ENCODE data around the gene TMEM132D. TPM values are rescaled to one million over a fixed set of nuclear protein-coding genes. Genes with fewer than 3 reads are reported as not detected.
A peak's percentile ranks its signal among the peaks of the same experiment; 100 is the strongest.
"Not testable (repeated sequence)": the region's sequence is repeated elsewhere in the genome, so short reads cannot be mapped to it uniquely, and the experiment has no call there.

The TMEM132D gene
- total RNA-seq, 2 donors from 2014 or later = 4.4 to 14.2 TPM

- H3K4me3 Mint-ChIP-seq = no peak overlapping the region
- Histone ChIP-seq H3K9me3 (ENCODE audit: control insufficient read depth, low read length) (no peaks in the 10 kb centered on the region), H3K36me3 (ENCODE audit: control insufficient read depth, insufficient read depth, low read length) (no peaks in the 10 kb centered on the region), H3K4me1 (ENCODE audit: control insufficient read depth, insufficient read depth, low read length) (no peaks in the 10 kb centered on the region), H3K9ac (ENCODE audit: extremely low read depth, low read length, poor library complexity, severe bottlenecking) (no peak overlapping the region), H3K4me3 (ENCODE audit: low read length) (no peak overlapping the region), H3K27ac (ENCODE audit: low read depth, low read length) (no peak overlapping the region), H3K27me3 (ENCODE audit: control insufficient read depth, insufficient read depth, low read length, poor library complexity, severe bottlenecking) (peaks cover 9% of the 10 kb centered on the region)
- 77 to 89% methylated on average over 8 to 11 of the region's 11 CpGs for WGBS, 2 experiments (ENCODE audit: insufficient coverage in 1 of 2, insufficient read length in 1 of 2)
- no peaks in the 10 kb centered on the region for H3K4me1 Mint-ChIP-seq
- no peaks in the 10 kb centered on the region for H3K36me3 Mint-ChIP-seq (ENCODE audit: low read depth)
- H3K27ac Mint-ChIP-seq = no peak overlapping the region
- H3K9me3 Mint-ChIP-seq = peaks cover 2% of the 10 kb centered on the region
- peaks cover 2% of the 10 kb centered on the region for H3K27me3 Mint-ChIP-seq (ENCODE audit: insufficient read depth)
- no peak for TF ChIP-seq CTCF (conservative IDR thresholded peaks at IDR 0.05)
- no peak for DNase-seq
Measured at GRCh38 chr12:129053232-129053631, 850.6 kb downstream of the TMEM132D start.

- H3K9me3 ChIP-seq (ENCODE audit: control insufficient read depth, low read length) = no peaks in the 10 kb centered on the region
- peaks cover 2% of the 10 kb centered on the region for H3K9me3 Mint-ChIP-seq
- H3K9ac ChIP-seq (ENCODE audit: extremely low read depth, low read length, poor library complexity, severe bottlenecking) = no peak overlapping the region
- peaks cover 9% of the 10 kb centered on the region for H3K27me3 Mint-ChIP-seq (ENCODE audit: insufficient read depth)
- DNase-seq = no peak
- peaks cover 17% of the 10 kb centered on the region for H3K27me3 ChIP-seq (ENCODE audit: control insufficient read depth, insufficient read depth, low read length, poor library complexity, severe bottlenecking)
- no peaks in the 10 kb centered on the region for H3K36me3 ChIP-seq (ENCODE audit: control insufficient read depth, insufficient read depth, low read length)
- no peak overlapping the region for H3K4me3 Mint-ChIP-seq
- H3K36me3 Mint-ChIP-seq (ENCODE audit: low read depth) = no peaks in the 10 kb centered on the region
- TF ChIP-seq CTCF (conservative IDR thresholded peaks at IDR 0.05) = no peak
- no peaks in the 10 kb centered on the region for H3K4me1 Mint-ChIP-seq
- no peak overlapping the region for H3K4me3 ChIP-seq (ENCODE audit: low read length)
- no peaks in the 10 kb centered on the region for H3K4me1 ChIP-seq (ENCODE audit: control insufficient read depth, insufficient read depth, low read length)
- H3K27ac ChIP-seq (ENCODE audit: low read depth, low read length) = no peak overlapping the region
- no peak overlapping the region for H3K27ac Mint-ChIP-seq
Measured at GRCh38 chr12:129052373-129052772, 851.5 kb downstream of the TMEM132D start.

- WGBS, 2 experiments (ENCODE audit: insufficient coverage in 1 of 2, insufficient read length in 1 of 2) = 0 to 35% methylated on average over 1 of the region's 1 CpG
- no peaks in the 10 kb centered on the region for H3K9me3 ChIP-seq (ENCODE audit: control insufficient read depth, low read length)
- H3K9ac ChIP-seq (ENCODE audit: extremely low read depth, low read length, poor library complexity, severe bottlenecking) = no peak overlapping the region
- Mint-ChIP-seq H3K36me3 (ENCODE audit: low read depth) (no peaks in the 10 kb centered on the region), H3K9me3 (no peaks in the 10 kb centered on the region), H3K4me3 (no peak overlapping the region), H3K27ac (no peak overlapping the region), H3K27me3 (ENCODE audit: insufficient read depth) (peaks cover 18% of the 10 kb centered on the region), H3K4me1 (no peaks in the 10 kb centered on the region)
- peak; percentile 88 for DNase-seq
- no peaks in the 10 kb centered on the region for H3K36me3 ChIP-seq (ENCODE audit: control insufficient read depth, insufficient read depth, low read length)
- no peak overlapping the region for H3K27ac ChIP-seq (ENCODE audit: low read depth, low read length)
- no peaks in the 10 kb centered on the region for H3K4me1 ChIP-seq (ENCODE audit: control insufficient read depth, insufficient read depth, low read length)
- peaks cover 30% of the 10 kb centered on the region for H3K27me3 ChIP-seq (ENCODE audit: control insufficient read depth, insufficient read depth, low read length, poor library complexity, severe bottlenecking)
- H3K4me3 ChIP-seq (ENCODE audit: low read length) = no peak overlapping the region
- no peak for TF ChIP-seq CTCF (conservative IDR thresholded peaks at IDR 0.05)
Measured at GRCh38 chr12:129049917-129050316, 853.9 kb downstream of the TMEM132D start.

- H3K27ac ChIP-seq (ENCODE audit: low read depth, low read length); H3K9me3 ChIP-seq (ENCODE audit: control insufficient read depth, low read length); DNase-seq; H3K27ac Mint-ChIP-seq; H3K4me3 Mint-ChIP-seq; H3K9ac ChIP-seq (ENCODE audit: extremely low read depth, low read length, poor library complexity, severe bottlenecking); H3K4me3 ChIP-seq (ENCODE audit: low read length); H3K36me3 Mint-ChIP-seq (ENCODE audit: low read depth); H3K36me3 ChIP-seq (ENCODE audit: control insufficient read depth, insufficient read depth, low read length); H3K4me1 Mint-ChIP-seq; H3K4me1 ChIP-seq (ENCODE audit: control insufficient read depth, insufficient read depth, low read length): not testable (repeated sequence)
- 93 to 96% methylated on average over 11 of the region's 11 CpGs for WGBS, 2 experiments (ENCODE audit: insufficient coverage in 1 of 2, insufficient read length in 1 of 2)
- peaks cover 49% of the 10 kb centered on the region for H3K27me3 Mint-ChIP-seq (ENCODE audit: insufficient read depth)
- peaks cover 20% of the 10 kb centered on the region for H3K9me3 Mint-ChIP-seq
- H3K27me3 ChIP-seq (ENCODE audit: control insufficient read depth, insufficient read depth, low read length, poor library complexity, severe bottlenecking) = peaks cover 23% of the 10 kb centered on the region
Measured at GRCh38 chr12:129043334-129043733, 860.5 kb downstream of the TMEM132D start.
